Esophagus mucosa (tissue), 1 donor: Measurements from ENCODE around the gene DHTKD1. TPM values are rescaled to one million over a fixed set of nuclear protein-coding genes. Genes with fewer than 3 reads are reported as not detected.
"Not testable (repeated sequence)": the region's sequence is repeated elsewhere in the genome, so short reads cannot be mapped to it uniquely, and the experiment has no call there.

Experiments used
- ATAC-seq: fragments of 200-7000 bp; cut with Tn5 transposase; one replicate; pipeline ENCODE4 v1.9.1; 2020
- total RNA-seq: library from RNA; stranded (reverse); gene quantifications from one replicate; pipeline ENCODE4 v1.2.4, GENCODE V29; 2023
- donor health status: DM: yes; HTN: yes; CAD: no.

DHTKD1 gene
- total RNA-seq, 1 donor from 2014 or later = 21.7 TPM

GRCh38 chr10:12156367-12157123 is 87.8 kb downstream of the DHTKD1 start:
- ATAC-seq = no peak

GRCh38 chr10:12158111-12158510 is 89.4 kb downstream of the DHTKD1 start:
- no peak for ATAC-seq

GRCh38 chr10:12160664-12161063 is 91.9 kb downstream of the DHTKD1 start:
- no peak for ATAC-seq

- ATAC-seq = no peak
Observed at GRCh38 chr10:12162927-12163326, 94.2 kb downstream of the DHTKD1 start.

- ATAC-seq = no peak
Observed at GRCh38 chr10:12164085-12164484, 95.3 kb downstream of the DHTKD1 start.

GRCh38 chr10:12165036-12165435 is 96.3 kb downstream of the DHTKD1 start:
- no peak for ATAC-seq

- no peak for ATAC-seq
Observed at GRCh38 chr10:12165999-12166775, 97.4 kb downstream of the DHTKD1 start.

GRCh38 chr10:12171512-12171911 is 102.8 kb downstream of the DHTKD1 start:
- ATAC-seq = not testable (repeated sequence)

Other genes with a start within 250 kb of the DHTKD1 start
- gene PROSER2, start 245.6 kb upstream of the DHTKD1 start, total RNA-seq = 10.1 TPM
- 10.0 TPM for gene UPF2, start 26.1 kb upstream of the DHTKD1 start, total RNA-seq
- 2.8 TPM for gene SEC61A2, start 60.7 kb downstream of the DHTKD1 start, total RNA-seq
- gene NUDT5, start 126.9 kb downstream of the DHTKD1 start, total RNA-seq = 40.8 TPM
- 65.0 TPM for gene CDC123, start 127.2 kb downstream of the DHTKD1 start, total RNA-seq